GM12878 (cell line): ENCODE data around the gene DOP1A. TPM values are rescaled to one million over a fixed set of nuclear protein-coding genes. Genes with fewer than 3 reads are reported as not detected.
A peak's percentile ranks its signal among the peaks of the same experiment; 100 is the strongest.

ENCODE experiments used
- ASH2L ChIP-seq: fragments of 300-600, 200-600 bp; sonication (generic); IDR thresholded peaks from 2 replicates; pipeline ENCODE4 v1.6.1; 2017; ENCODE audit warnings: low read depth, mild to moderate bottlenecking, borderline replicate concordance
- BACH1 ChIP-seq: fragments of 450-650 bp; IDR thresholded peaks from 2 replicates; pipeline ENCODE4 v1.6.1; 2017; ENCODE audit warnings: mild to moderate bottlenecking, borderline replicate concordance
- BCL11A ChIP-seq: IDR thresholded peaks from 2 replicates; pipeline ENCODE4 v1.6.1; 2011; ENCODE audit warnings: low read depth, low read length
- E2F8 ChIP-seq: fragments of 450-650 bp; IDR thresholded peaks from 2 replicates; pipeline ENCODE4 v1.6.1; 2018; ENCODE audit warnings: mild to moderate bottlenecking, low read depth, moderate library complexity; ENCODE audit not compliant: partially characterized antibody
- ETV6 ChIP-seq, 2 experiments: fragments of 450-650 bp in 1 of 2; IDR thresholded peaks in 1 of 2; conservative IDR thresholded peaks in 1 of 2; 2 replicates each; pipeline ENCODE4 v1.6.1; 2014; ENCODE audit warnings: antibody characterized with exemption in 1 of 2, borderline replicate concordance in 1 of 2, low read depth in 1 of 2, mild to moderate bottlenecking in 1 of 2, moderate library complexity in 1 of 2
- FOXK2 ChIP-seq: fragments of 450-650 bp; IDR thresholded peaks from 2 replicates; pipeline ENCODE4 v1.6.1; 2017; ENCODE audit warnings: mild to moderate bottlenecking, moderate library complexity
- GATAD2B ChIP-seq: fragments of 450-650 bp; conservative IDR thresholded peaks from 2 replicates; pipeline ENCODE4 v1.6.1; 2017; ENCODE audit warnings: low read depth, mild to moderate bottlenecking, moderate library complexity
- IKZF1 ChIP-seq: fragments of 450-650 bp; conservative IDR thresholded peaks from 2 replicates; pipeline ENCODE4 v1.6.1; 2017; ENCODE audit warnings: antibody characterized with exemption, mild to moderate bottlenecking
- MEF2A ChIP-seq: IDR thresholded peaks from 2 replicates; pipeline ENCODE4 v1.6.1; 2011; ENCODE audit warnings: low read depth, mild to moderate bottlenecking, low read length, moderate library complexity; ENCODE audit not compliant: insufficient read depth
- SIN3A ChIP-seq: IDR thresholded peaks from 2 replicates; pipeline ENCODE4 v1.6.1; 2012; ENCODE audit warnings: low read depth, low read length, improper control_type of control experiment
- SKIL ChIP-seq: fragments of 450-650 bp; IDR thresholded peaks from 2 replicates; pipeline ENCODE4 v1.6.1; 2017; ENCODE audit warnings: mild to moderate bottlenecking, low read depth, inconsistent platforms; ENCODE audit not compliant: poor library complexity, severe bottlenecking
- SMAD1 ChIP-seq: fragments of 450-650 bp; IDR thresholded peaks from 2 replicates; pipeline ENCODE4 v1.6.1; 2018; ENCODE audit warnings: mild to moderate bottlenecking, low read depth; ENCODE audit not compliant: partially characterized antibody
- SMAD5 ChIP-seq: IDR thresholded peaks from 2 replicates; pipeline ENCODE4 v1.6.1; 2016; ENCODE audit warnings: antibody characterized with exemption, low read depth
- SMC3 ChIP-seq: IDR thresholded peaks from 2 replicates; pipeline ENCODE4 v1.6.1; 2011; ENCODE audit warnings: low read length, improper control_type of control experiment, borderline replicate concordance
- YBX1 ChIP-seq: fragments of 450-650 bp; IDR thresholded peaks from 2 replicates; pipeline ENCODE4 v1.6.1; 2016; ENCODE audit warnings: antibody characterized with exemption
- polyA plus RNA-seq, 11 experiments: library from polyadenylated mRNA; depleted of rRNA in 4 of 11; unstranded in 6 of 11; stranded (reverse) in 5 of 11; fragments of >200 nt; fragmentation: Nextera tagmentation in 4 of 11; fragmentation: Illumina TruSeq in 1 of 11; extraction: Ambion mirVana in 4 of 11; extraction: Trizol in 1 of 11; gene quantifications; 1 replicate in 1 of 11; 2 replicates in 10 of 11; pipeline versions ENCODE4 v1.2.1 to v1.2.3, GENCODE V29; 2011 to 2016; ENCODE audit warnings: inconsistent platforms in 2 of 11, missing spikeins in 2 of 11, low read depth in 1 of 11
- total RNA-seq, 4 experiments: library from RNA; depleted of rRNA in 3 of 4; stranded (reverse); fragments of >200 nt in 3 of 4; fragmentation: Illumina TruSeq in 1 of 4; extraction: Trizol in 1 of 4; gene quantifications; 2 replicates each; pipeline versions ENCODE4 v1.2.1 to v1.2.3, GENCODE V29; 2013 to 2021
- TF ChIP-seq, protein P1 (sequence below): fragments of 150-350 bp; IDR thresholded peaks from 2 replicates; pipeline ENCODE4 v1.6.1; 2016; ENCODE audit warnings: low read depth, low read length
- TF ChIP-seq, protein P2 (sequence below): IDR thresholded peaks from 2 replicates; pipeline ENCODE4 v1.6.1; 2012; ENCODE audit warnings: low read depth, low read length, improper control_type of control experiment

DOP1A gene
- total and polyA plus RNA-seq, 10 of the 15 experiments (the other 5 are each of a cell fraction or from before 2014, with no cell fraction given), result 1.9 to 22.9 (median 10.3) TPM

GRCh38 chr6:83067448-83068439 lies at the start of gene DOP1A (continued):
- TF ChIP-seq, protein P1, sequence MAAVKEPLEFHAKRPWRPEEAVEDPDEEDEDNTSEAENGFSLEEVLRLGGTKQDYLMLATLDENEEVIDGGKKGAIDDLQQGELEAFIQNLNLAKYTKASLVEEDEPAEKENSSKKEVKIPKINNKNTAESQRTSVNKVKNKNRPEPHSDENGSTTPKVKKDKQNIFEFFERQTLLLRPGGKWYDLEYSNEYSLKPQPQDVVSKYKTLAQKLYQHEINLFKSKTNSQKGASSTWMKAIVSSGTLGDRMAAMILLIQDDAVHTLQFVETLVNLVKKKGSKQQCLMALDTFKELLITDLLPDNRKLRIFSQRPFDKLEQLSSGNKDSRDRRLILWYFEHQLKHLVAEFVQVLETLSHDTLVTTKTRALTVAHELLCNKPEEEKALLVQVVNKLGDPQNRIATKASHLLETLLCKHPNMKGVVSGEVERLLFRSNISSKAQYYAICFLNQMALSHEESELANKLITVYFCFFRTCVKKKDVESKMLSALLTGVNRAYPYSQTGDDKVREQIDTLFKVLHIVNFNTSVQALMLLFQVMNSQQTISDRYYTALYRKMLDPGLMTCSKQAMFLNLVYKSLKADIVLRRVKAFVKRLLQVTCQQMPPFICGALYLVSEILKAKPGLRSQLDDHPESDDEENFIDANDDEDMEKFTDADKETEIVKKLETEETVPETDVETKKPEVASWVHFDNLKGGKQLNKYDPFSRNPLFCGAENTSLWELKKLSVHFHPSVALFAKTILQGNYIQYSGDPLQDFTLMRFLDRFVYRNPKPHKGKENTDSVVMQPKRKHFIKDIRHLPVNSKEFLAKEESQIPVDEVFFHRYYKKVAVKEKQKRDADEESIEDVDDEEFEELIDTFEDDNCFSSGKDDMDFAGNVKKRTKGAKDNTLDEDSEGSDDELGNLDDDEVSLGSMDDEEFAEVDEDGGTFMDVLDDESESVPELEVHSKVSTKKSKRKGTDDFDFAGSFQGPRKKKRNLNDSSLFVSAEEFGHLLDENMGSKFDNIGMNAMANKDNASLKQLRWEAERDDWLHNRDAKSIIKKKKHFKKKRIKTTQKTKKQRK, result no peak
- TF ChIP-seq SIN3A (peak; percentile 91), ASH2L (peak; percentile 98), SKIL (peak; percentile 49), MEF2A (peak; percentile 76), BACH1 (peak; percentile 46; the same call in 1 of the 2 replicates), SMAD5 (no peak), ETV6 (conservative IDR thresholded peaks at IDR 0.05 in 1 of 2, IDR thresholded peaks at IDR 0.05 in 1 of 2; ENCODE audit: borderline replicate concordance in 1 of 2, low read depth in 1 of 2) (peak in 1 of 2 experiments; percentile 25; a peak in 1 of 4 replicates), E2F8 (no peak), FOXK2 (no peak), GATAD2B (peak; percentile 72), BCL11A (0 out of 2 replicates have a peak, but pooled peaks have one; percentile 22), YBX1 (no peak), SMAD1 (no peak), SMC3 (peak; percentile 90), IKZF1 (peak; percentile 86)
- TF ChIP-seq, protein P2, sequence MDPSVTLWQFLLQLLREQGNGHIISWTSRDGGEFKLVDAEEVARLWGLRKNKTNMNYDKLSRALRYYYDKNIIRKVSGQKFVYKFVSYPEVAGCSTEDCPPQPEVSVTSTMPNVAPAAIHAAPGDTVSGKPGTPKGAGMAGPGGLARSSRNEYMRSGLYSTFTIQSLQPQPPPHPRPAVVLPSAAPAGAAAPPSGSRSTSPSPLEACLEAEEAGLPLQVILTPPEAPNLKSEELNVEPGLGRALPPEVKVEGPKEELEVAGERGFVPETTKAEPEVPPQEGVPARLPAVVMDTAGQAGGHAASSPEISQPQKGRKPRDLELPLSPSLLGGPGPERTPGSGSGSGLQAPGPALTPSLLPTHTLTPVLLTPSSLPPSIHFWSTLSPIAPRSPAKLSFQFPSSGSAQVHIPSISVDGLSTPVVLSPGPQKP, result 0 out of 2 replicates have a peak, but pooled peaks have one; percentile 54
